Stromal cell of bone marrow (primary cell): ENCODE data around the gene TNNT3.

Source experiments
- DNase-seq: peaks from one replicate; pipeline ENCODE4 v3.0.0-alpha.2; 2012; ENCODE audit warnings: low read depth

TNNT3 gene

GRCh38 chr11:1923201-1923956 lies 3.9 kb downstream of the TNNT3 start:
- DNase-seq = no peak

- DNase-seq = no peak
Measured at GRCh38 chr11:1924181-1924580, 4.7 kb downstream of the TNNT3 start.

GRCh38 chr11:1924646-1925372 lies 5.3 kb downstream of the TNNT3 start:
- no peak for DNase-seq

GRCh38 chr11:1925373-1926155 lies 6.1 kb downstream of the TNNT3 start:
- DNase-seq = no peak

GRCh38 chr11:1926156-1927025 lies 6.9 kb downstream of the TNNT3 start:
- DNase-seq = no peak

GRCh38 chr11:1927026-1927847 lies 7.7 kb downstream of the TNNT3 start:
- DNase-seq = no peak

GRCh38 chr11:1927848-1928469 lies 8.5 kb downstream of the TNNT3 start:
- no peak for DNase-seq

- no peak for DNase-seq
Measured at GRCh38 chr11:1928470-1928890, 9.0 kb downstream of the TNNT3 start.

GRCh38 chr11:1928891-1929541 lies 9.5 kb downstream of the TNNT3 start:
- no peak for DNase-seq

GRCh38 chr11:1929621-1930461 lies 10.3 kb downstream of the TNNT3 start:
- no peak for DNase-seq

GRCh38 chr11:1930462-1930830 lies 10.9 kb downstream of the TNNT3 start:
- no peak for DNase-seq

- peak; percentile 49 for DNase-seq
Measured at GRCh38 chr11:1931341-1932104, 12.0 kb downstream of the TNNT3 start.

GRCh38 chr11:1932105-1932480 lies 12.6 kb downstream of the TNNT3 start:
- DNase-seq = no peak

GRCh38 chr11:1932681-1933080 lies 13.2 kb downstream of the TNNT3 start:
- DNase-seq = no peak

- no peak for DNase-seq
Measured at GRCh38 chr11:1933416-1934334, 14.2 kb downstream of the TNNT3 start.

- DNase-seq = no peak
Measured at GRCh38 chr11:1934335-1935155, 15.0 kb downstream of the TNNT3 start.
